ENCODE data around the gene UGT2B7. TPM values are rescaled to one million over a fixed set of nuclear protein-coding genes. Genes with fewer than 3 reads are reported as not detected.

Gene UGT2B7
- total and polyA plus RNA-seq, 10 of the 15 experiments (the other 5 are each of a cell fraction or from before 2014, with no cell fraction given) = 0.73 to 2.9 (median 1.2) TPM

- no TSS peak for BruUV-seq (replicated peaks)
- SMC1A ChIA-PET (ENCODE audit: uncharacterized antibody, unreplicated experiment) = interaction anchor here (1.2 to 1.3 kb wide), 2 partner anchors 12 to 26 kb away, joined by 3 to 5 read pairs; no protein-coding TSS in a partner anchor
- H3K9ac ChIP-seq (ENCODE audit: control insufficient read depth, insufficient read depth, low read length) = no peak overlapping the region
- POLR2A ChIA-PET = no interaction called here
- no peaks in the 10 kb centered on the region for H3K4me1 ChIP-seq (ENCODE audit: control insufficient read depth, insufficient read depth, low read length)
- no peak for DNase-seq (ENCODE audit: low read depth, low spot score)
- no peak overlapping the region for H3K4me3 ChIP-seq
- H3K36me3 ChIP-seq (ENCODE audit: control insufficient read depth in 2 of 2, insufficient read depth in 2 of 2, low read length in 1 of 2) = no peaks in the 10 kb centered on the region
- TF ChIP-seq, protein P1, sequence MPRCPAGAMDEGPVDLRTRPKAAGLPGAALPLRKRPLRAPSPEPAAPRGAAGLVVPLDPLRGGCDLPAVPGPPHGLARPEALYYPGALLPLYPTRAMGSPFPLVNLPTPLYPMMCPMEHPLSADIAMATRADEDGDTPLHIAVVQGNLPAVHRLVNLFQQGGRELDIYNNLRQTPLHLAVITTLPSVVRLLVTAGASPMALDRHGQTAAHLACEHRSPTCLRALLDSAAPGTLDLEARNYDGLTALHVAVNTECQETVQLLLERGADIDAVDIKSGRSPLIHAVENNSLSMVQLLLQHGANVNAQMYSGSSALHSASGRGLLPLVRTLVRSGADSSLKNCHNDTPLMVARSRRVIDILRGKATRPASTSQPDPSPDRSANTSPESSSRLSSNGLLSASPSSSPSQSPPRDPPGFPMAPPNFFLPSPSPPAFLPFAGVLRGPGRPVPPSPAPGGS (IDR thresholded peaks at IDR 0.05; ENCODE audit: borderline replicate concordance, insufficient read depth, low read depth, low read length, poor library complexity, severe bottlenecking) = no peak
- TF ChIP-seq ATF3 (IDR thresholded peaks at IDR 0.05; ENCODE audit: borderline replicate concordance, extremely low read depth, low read depth, low read length) (no peak), ASH2L (IDR thresholded peaks at IDR 0.05; ENCODE audit: borderline replicate concordance, low read depth) (no peak)
- TF ChIP-seq, protein P2, sequence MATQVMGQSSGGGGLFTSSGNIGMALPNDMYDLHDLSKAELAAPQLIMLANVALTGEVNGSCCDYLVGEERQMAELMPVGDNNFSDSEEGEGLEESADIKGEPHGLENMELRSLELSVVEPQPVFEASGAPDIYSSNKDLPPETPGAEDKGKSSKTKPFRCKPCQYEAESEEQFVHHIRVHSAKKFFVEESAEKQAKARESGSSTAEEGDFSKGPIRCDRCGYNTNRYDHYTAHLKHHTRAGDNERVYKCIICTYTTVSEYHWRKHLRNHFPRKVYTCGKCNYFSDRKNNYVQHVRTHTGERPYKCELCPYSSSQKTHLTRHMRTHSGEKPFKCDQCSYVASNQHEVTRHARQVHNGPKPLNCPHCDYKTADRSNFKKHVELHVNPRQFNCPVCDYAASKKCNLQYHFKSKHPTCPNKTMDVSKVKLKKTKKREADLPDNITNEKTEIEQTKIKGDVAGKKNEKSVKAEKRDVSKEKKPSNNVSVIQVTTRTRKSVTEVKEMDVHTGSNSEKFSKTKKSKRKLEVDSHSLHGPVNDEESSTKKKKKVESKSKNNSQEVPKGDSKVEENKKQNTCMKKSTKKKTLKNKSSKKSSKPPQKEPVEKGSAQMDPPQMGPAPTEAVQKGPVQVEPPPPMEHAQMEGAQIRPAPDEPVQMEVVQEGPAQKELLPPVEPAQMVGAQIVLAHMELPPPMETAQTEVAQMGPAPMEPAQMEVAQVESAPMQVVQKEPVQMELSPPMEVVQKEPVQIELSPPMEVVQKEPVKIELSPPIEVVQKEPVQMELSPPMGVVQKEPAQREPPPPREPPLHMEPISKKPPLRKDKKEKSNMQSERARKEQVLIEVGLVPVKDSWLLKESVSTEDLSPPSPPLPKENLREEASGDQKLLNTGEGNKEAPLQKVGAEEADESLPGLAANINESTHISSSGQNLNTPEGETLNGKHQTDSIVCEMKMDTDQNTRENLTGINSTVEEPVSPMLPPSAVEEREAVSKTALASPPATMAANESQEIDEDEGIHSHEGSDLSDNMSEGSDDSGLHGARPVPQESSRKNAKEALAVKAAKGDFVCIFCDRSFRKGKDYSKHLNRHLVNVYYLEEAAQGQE (IDR thresholded peaks at IDR 0.05; ENCODE audit: low read depth, low read length) = no peak
- TF ChIP-seq, protein P3, sequence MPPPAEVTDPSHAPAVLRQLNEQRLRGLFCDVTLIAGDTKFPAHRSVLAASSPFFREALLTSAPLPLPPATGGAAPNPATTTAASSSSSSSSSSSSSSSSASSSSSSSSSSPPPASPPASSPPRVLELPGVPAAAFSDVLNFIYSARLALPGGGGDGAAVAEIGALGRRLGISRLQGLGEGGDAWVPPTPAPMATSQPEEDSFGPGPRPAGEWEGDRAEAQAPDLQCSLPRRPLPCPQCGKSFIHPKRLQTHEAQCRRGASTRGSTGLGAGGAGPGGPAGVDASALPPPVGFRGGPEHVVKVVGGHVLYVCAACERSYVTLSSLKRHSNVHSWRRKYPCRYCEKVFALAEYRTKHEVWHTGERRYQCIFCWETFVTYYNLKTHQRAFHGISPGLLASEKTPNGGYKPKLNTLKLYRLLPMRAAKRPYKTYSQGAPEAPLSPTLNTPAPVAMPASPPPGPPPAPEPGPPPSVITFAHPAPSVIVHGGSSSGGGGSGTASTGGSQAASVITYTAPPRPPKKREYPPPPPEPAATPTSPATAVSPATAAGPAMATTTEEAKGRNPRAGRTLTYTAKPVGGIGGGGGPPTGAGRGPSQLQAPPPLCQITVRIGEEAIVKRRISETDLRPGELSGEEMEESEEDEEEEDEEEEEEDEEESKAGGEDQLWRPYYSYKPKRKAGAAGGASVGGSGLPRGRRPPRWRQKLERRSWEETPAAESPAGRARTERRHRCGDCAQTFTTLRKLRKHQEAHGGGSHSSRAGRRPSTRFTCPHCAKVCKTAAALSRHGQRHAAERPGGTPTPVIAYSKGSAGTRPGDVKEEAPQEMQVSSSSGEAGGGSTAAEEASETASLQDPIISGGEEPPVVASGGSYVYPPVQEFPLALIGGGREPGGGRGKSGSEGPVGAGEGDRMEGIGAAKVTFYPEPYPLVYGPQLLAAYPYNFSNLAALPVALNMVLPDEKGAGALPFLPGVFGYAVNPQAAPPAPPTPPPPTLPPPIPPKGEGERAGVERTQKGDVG (CRISPR knock-in tag; IDR thresholded peaks at IDR 0.05) = no peak
- H2AFZ ChIP-seq (ENCODE audit: control insufficient read depth, low read depth, low read length) = no peak overlapping the region
- CTCF ChIA-PET = no interaction called here
- H3K79me2 ChIP-seq (ENCODE audit: control insufficient read depth, insufficient read depth, low read length) = no peaks in the 10 kb centered on the region
- H3K27ac ChIP-seq (ENCODE audit: control insufficient read depth, insufficient read depth) = no peak overlapping the region
- FAIRE-seq = no peak
- RAD21 ChIA-PET (ENCODE audit: unreplicated experiment) = interaction anchor here (1.0 to 1.4 kb wide), 3 partner anchors 15 to 189 kb away, joined by 3 to 6 read pairs (median 4); no protein-coding TSS in a partner anchor
- 0% methylated on average over 2 of the region's 2 CpGs for WGBS (ENCODE audit: insufficient coverage, insufficient replicate concordance, low lambda C conversion rate, missing lambda C conversion rate)
- H4K20me1 ChIP-seq (ENCODE audit: control insufficient read depth, insufficient read depth) = no peaks in the 10 kb centered on the region
- in situ Hi-C loops (cut with MboI) = no loop called here
- intact Hi-C loops (cut with micrococcal nuclease; ENCODE audit: unreplicated experiment) = no loop called here
- peak; percentile 46 for ATAC-seq
- no peaks in the 10 kb centered on the region for H3K9me3 ChIP-seq (replicated peaks; ENCODE audit: control insufficient read depth, insufficient read depth, low read length)
- H3K4me2 ChIP-seq (ENCODE audit: control insufficient read depth, insufficient read depth) = no peak overlapping the region
- no peaks in the 10 kb centered on the region; a peak in 1 of 4 replicates for H3K27me3 ChIP-seq (replicated peaks in 1 of 2; ENCODE audit: control insufficient read depth in 2 of 2, insufficient read depth in 2 of 2, low read length in 1 of 2)
Observed at GRCh38 chr4:69095301-69095731, 958 bp upstream of the UGT2B7 start.
